Calu3 (cell line): ENCODE results near the gene BCAR1. TPM values are rescaled to one million over a fixed set of nuclear protein-coding genes. Genes with fewer than 3 reads are reported as not detected.

Source experiments
- BruUV-seq: library from RNA; stranded (reverse); fragments of 400-500 nt; replicated peaks from 2 replicates; lab custom pipeline; 2021; lab: Mats Ljungman, UMichigan
- CTCF ChIA-PET: fragments of 300-600 bp; sonication (Branson Sonifier 250); formaldehyde crosslinking; loops from one replicate; lab custom pipeline; 2022; ENCODE audit warnings: antibody characterized with exemption; lab: Charles Lee
- DNase-seq: peaks from one replicate; pipeline ENCODE4 v3.0.0; 2022
- H3K27ac Mint-ChIP-seq: one replicate; pipeline ENCODE4 v1.8.0; 2022; ENCODE audit warnings: mixed read lengths; ENCODE audit not compliant: unreplicated experiment
- H3K27me3 Mint-ChIP-seq: one replicate; pipeline ENCODE4 v1.8.0; 2022; ENCODE audit warnings: mixed read lengths; ENCODE audit not compliant: unreplicated experiment
- H3K36me3 Mint-ChIP-seq: one replicate; pipeline ENCODE4 v1.8.0; 2022; ENCODE audit warnings: mild to moderate bottlenecking, moderate library complexity, mixed read lengths; ENCODE audit not compliant: insufficient read depth, unreplicated experiment
- H3K4me1 Mint-ChIP-seq: one replicate; pipeline ENCODE4 v1.8.0; 2022; ENCODE audit warnings: mild to moderate bottlenecking, low read depth, mixed read lengths; ENCODE audit not compliant: unreplicated experiment
- H3K4me3 Mint-ChIP-seq: one replicate; pipeline ENCODE4 v1.8.0; 2022; ENCODE audit warnings: mild to moderate bottlenecking, low read depth, moderate library complexity, mixed read lengths; ENCODE audit not compliant: unreplicated experiment
- H3K9me3 Mint-ChIP-seq: one replicate; pipeline ENCODE4 v1.8.0; 2022; ENCODE audit warnings: low read depth, mixed read lengths; ENCODE audit not compliant: unreplicated experiment
- CTCF ChIP-seq: fragments of 200-600 bp; IDR thresholded peaks from one replicate; pipeline ENCODE4 v1.8.0; 2022; ENCODE audit warnings: antibody characterized with exemption; ENCODE audit not compliant: unreplicated experiment
- intact Hi-C: fragments of 100-400 bp; cut with micrococcal nuclease; formaldehyde crosslinking; loops from one replicate; pipeline ENCODE4 v1.10.0; 2022; ENCODE audit not compliant: unreplicated experiment
- total RNA-seq: library from RNA; stranded (reverse); gene quantifications from 2 replicates; pipeline ENCODE4 v1.2.3, GENCODE V29; 2022

Gene BCAR1
- total RNA-seq, 1 experiment from 2014 or later: 153 TPM

DNA sequence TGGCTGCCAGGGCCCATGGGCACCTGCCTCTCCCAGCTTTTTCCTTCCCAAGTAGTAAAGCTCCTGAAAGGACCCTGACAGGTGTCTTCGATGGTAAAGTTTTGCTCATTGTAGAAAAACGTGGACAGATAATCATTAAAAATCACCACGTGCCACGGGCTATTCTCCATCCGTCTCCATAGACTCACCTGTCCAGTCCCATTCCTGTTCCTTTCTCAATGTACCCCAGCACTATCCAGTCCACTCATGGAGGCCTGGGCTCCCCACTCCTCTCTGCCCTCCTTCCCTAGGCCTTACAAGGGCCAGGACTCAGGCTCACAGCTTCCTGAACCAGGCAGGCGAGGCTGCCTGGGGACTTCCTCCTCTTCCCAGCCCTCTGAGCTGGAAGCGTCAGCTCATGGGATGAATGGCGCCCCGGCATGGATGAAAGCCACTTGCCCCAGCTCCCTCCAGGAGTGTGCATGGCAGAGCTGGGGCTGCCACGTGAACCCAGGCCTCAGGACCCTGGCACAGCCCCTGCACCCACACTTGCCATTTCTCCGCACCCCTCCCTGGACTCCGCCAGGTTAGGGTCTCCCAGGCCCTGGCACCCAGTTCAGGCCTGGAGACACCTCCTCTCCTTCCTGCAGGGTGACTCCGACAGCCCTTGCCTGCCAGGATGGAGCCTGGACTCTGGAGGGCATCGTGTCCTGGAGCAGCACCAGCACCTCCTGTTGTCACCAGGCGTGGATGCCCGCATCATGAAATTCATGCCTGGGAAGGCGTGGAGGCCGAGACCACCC, 23.9 kb downstream of the BCAR1 start:
- H3K4me1 Mint-ChIP-seq: peaks cover 9% of the 10 kb centered on the region
- no peaks in the 10 kb centered on the region for H3K9me3 Mint-ChIP-seq
- BruUV-seq: no TSS peak
- no peak overlapping the region for H3K4me3 Mint-ChIP-seq
- H3K36me3 Mint-ChIP-seq: peaks cover 85% of the 10 kb centered on the region
- no peak for DNase-seq
- no peak for TF ChIP-seq CTCF
- CTCF ChIA-PET: no interaction called here
- intact Hi-C loops: no loop called here
- H3K27ac Mint-ChIP-seq: peak overlapping the region; percentile 77
- H3K27me3 Mint-ChIP-seq: peaks cover 26% of the 10 kb centered on the region

GRCh38 chr16:75226550-75227360, 24.7 kb downstream of the BCAR1 start:
- DNase-seq: no peak
- H3K27me3 Mint-ChIP-seq: peaks cover 26% of the 10 kb centered on the region
- H3K36me3 Mint-ChIP-seq: peaks cover 78% of the 10 kb centered on the region
- intact Hi-C loops: no loop called here
- peak overlapping the region; percentile 77 for H3K27ac Mint-ChIP-seq
- TF ChIP-seq CTCF: no peak
- BruUV-seq: no TSS peak
- peaks cover 9% of the 10 kb centered on the region for H3K4me1 Mint-ChIP-seq
- H3K9me3 Mint-ChIP-seq: no peaks in the 10 kb centered on the region
- CTCF ChIA-PET: no interaction called here
- H3K4me3 Mint-ChIP-seq: no peak overlapping the region

- Mint-ChIP-seq H3K27me3 (peaks cover 26% of the 10 kb centered on the region), H3K4me1 (peaks cover 9% of the 10 kb centered on the region), H3K4me3 (no peak overlapping the region), H3K9me3 (no peaks in the 10 kb centered on the region), H3K27ac (peak overlapping the region; percentile 17), H3K36me3 (peaks cover 70% of the 10 kb centered on the region)
- CTCF ChIA-PET: interaction anchor here (0.8 to 1.6 kb wide), 2 partner anchors 8 to 366 kb away, joined by 3 to 4 read pairs; no protein-coding TSS in a partner anchor
- no peak for DNase-seq
- intact Hi-C loops: loop anchor here (2.0 kb wide), 1 partner anchor 19 kb away; the partner anchor contains the start of gene CTRB2
- TF ChIP-seq CTCF: no peak
- BruUV-seq: no TSS peak
Observed at GRCh38 chr16:75225678-75226515, 25.5 kb downstream of the BCAR1 start.

DNA sequence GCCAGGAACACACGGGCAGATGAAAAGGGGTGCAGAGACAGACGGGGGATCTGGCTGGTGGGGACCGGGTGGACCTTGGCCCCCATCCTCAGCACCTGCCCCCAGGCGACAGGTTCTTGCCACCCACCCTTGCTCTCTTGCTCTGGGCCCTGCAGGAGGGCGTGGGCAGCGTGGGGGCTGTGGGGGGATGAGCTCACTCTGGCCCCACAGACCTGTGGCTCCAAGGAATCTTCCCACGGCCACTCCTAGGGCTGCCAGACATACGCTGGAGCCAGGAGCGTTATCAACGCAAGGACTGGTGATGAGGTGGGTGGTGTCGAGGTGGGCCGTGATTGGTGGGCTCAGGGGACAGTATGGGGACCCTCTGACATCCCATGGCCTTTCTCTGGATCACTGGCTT, 26.3 kb downstream of the BCAR1 start:
- H3K36me3 Mint-ChIP-seq: peaks cover 62% of the 10 kb centered on the region
- H3K9me3 Mint-ChIP-seq: no peaks in the 10 kb centered on the region
- peaks cover 26% of the 10 kb centered on the region for H3K27me3 Mint-ChIP-seq
- no peak for TF ChIP-seq CTCF
- CTCF ChIA-PET: interaction anchor here (0.7 to 1.6 kb wide), 3 partner anchors 9 to 552 kb away, joined by 3 to 4 read pairs (median 4); no protein-coding TSS in a partner anchor
- intact Hi-C loops: loop anchor here (2.0 kb wide), 1 partner anchor 18 kb away; the partner anchor contains the start of gene CTRB2
- H3K27ac Mint-ChIP-seq: no peak overlapping the region
- DNase-seq: no peak
- H3K4me3 Mint-ChIP-seq: no peak overlapping the region
- peaks cover 9% of the 10 kb centered on the region for H3K4me1 Mint-ChIP-seq
- BruUV-seq: no TSS peak
